Endothelial cell of umbilical vein (primary cell): ENCODE results near the gene PNLIPRP2.

ENCODE experiments used
- POLR2A ChIP-seq: IDR thresholded peaks from 2 replicates; pipeline ENCODE4 v1.6.1; 2012; ENCODE audit warnings: low read depth, mild to moderate bottlenecking, control low read depth, low read length
- TF ChIP-seq, protein P1 (sequence below), 2 donors: IDR thresholded peaks; 1 replicate in 1 of 2; 2 replicates in 1 of 2; pipeline ENCODE4 v1.5.1; 2011; ENCODE audit warnings: low read length in 2 of 2, mild to moderate bottlenecking in 2 of 2, moderate library complexity in 2 of 2, control low read depth in 1 of 2, inconsistent platforms in 1 of 2, low read depth in 1 of 2; ENCODE audit not compliant: insufficient read depth in 1 of 2; ENCODE audit errors: extremely low read depth in 1 of 2

DNA sequence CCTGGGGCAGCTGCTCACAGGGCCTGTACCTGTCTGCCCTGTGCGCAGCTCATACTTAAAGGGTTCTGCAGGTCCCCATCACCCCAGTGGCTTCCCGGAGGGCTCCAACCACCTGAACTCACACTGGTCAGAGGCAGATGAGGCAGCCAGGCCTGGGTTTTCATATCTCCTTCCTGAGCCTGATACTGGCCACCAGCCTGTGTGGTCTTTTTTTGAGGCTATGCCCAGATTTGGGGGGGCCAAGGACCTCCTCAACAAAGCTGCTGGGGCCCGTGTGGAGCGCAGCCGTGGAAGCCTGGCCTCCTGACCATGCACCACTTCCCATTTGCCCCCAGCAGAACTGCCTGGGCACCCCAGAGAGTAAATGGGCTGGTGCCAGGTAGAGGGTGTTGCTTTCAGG lies 25.7 kb downstream of the PNLIPRP2 start:
- TF ChIP-seq, protein P1, sequence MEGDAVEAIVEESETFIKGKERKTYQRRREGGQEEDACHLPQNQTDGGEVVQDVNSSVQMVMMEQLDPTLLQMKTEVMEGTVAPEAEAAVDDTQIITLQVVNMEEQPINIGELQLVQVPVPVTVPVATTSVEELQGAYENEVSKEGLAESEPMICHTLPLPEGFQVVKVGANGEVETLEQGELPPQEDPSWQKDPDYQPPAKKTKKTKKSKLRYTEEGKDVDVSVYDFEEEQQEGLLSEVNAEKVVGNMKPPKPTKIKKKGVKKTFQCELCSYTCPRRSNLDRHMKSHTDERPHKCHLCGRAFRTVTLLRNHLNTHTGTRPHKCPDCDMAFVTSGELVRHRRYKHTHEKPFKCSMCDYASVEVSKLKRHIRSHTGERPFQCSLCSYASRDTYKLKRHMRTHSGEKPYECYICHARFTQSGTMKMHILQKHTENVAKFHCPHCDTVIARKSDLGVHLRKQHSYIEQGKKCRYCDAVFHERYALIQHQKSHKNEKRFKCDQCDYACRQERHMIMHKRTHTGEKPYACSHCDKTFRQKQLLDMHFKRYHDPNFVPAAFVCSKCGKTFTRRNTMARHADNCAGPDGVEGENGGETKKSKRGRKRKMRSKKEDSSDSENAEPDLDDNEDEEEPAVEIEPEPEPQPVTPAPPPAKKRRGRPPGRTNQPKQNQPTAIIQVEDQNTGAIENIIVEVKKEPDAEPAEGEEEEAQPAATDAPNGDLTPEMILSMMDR (IDR thresholded peaks at IDR 0.05; ENCODE audit: extremely low read depth in 1 of 2, insufficient read depth in 1 of 2, low read depth in 1 of 2, low read length in 2 of 2), result no peak
- no peak for TF ChIP-seq POLR2A
